ENCODE results near the gene JSRP1.

The JSRP1 gene

DNA sequence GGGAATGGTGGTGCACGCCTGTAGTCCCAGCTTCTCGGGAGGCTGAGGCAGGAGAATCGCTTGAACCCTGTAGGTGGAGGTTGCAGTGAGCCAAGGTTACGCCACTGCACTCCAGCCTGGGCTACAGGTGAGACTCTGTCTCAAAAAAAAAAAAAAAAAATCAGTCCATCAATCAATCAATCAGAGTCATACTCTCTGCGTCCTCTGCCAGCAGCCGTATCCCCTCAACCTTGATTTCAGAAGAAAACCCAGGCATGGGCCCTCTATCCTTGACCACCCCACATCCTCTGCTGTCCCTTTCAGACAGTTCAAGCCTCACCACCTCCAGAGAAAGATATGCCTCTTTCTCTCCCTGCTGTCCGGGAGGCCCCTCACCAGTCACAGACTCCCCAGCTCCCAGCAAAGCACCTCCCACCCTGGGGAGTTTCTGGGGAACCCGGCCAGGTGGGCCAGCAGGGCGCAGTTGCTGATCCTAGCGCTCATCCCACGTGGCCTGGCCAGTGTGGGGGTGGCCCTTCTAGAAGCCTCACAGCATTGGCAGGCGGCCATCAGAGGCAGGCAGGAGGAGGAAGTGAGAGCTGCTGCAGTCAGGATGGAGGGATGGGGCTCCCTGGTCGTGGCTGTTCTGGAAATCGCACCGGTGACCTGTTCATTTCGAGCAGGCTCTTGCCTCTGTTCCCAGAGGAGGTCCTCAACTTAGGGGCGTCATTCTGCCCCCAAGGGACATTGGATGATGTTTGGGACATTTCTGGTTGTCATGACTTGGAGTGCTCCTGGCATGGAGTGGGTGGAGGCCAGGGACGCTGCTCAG, 10.2 kb upstream of the JSRP1 start:
- peak; percentile 53 for DNase-seq

DNA sequence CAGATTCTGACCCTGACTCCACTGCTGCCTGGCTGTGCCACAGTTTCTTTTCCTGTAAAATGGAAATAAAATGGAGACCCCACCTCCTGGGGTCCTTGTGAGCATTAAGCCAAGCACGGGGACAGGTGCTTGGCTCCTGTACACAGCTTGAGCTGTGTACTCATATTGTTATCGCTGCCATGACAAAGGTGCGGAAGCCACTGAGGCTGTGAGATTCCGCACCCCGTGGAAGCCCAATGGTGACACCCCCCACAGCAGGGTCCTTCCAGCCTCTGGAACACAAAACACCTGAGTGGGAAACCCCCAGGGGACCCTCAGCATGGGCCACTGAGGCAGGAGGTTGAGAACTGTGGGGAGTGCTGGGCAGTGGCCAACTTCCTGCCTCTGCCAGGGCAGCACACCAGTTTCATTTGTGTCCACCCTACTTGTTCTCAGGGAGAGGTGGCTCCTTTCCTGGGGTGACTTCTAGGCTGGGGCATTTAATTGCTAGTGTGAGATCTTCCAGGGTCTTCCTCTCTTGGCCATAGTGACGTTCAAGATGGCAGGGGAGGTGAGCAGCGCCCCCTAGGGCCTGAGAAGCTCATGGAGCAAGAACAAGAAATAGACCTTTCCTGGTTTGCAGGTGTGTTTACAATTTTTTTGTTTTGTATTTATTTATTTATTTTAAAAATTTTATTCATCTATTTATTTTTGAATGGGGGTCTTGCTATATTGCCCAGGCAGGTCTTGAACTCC, 5.4 kb upstream of the JSRP1 start:
- DNase-seq = peak; percentile 75

DNA sequence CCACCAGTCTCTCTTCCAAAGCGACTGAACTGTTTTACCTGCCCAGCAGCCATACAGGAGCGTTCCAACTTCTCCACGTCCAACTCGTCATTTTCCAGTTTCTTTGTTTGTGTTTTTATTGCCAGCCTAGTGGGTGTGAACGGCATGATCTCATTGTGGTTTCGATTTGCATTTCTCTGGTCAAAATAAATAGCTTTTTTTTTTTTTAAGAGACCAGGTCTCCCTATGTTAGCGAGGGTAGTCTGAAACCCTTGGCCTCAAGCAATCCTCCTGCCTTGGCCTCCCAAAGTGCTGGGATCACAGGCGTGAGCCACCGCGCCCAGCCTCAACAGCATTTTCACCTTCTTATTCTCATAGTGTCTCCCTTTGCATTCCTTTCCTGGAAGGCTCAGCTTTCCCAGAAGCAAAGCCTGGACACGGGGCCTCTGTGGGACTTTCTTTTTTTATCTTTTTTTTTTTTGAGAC, 4.2 kb upstream of the JSRP1 start:
- no peak for DNase-seq

DNA sequence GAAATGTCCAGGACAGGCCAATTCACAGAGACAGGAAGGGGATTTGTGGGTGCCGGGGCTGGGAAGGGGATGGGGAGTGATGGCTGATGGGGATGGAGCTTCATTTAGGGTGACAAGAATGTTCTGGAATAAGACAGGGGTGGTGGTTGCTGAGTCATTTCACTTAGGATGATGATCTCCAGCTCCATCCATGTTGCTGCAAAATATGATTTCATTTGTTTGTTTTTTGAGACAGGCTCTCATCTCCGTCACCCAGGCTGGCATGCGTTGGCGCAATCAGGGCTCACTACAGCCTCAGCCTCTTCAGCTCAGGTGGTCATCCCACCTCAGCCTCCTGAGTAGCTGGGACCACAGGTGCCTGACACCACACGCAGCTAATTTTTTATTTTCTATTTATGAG, 3.1 kb upstream of the JSRP1 start:
- DNase-seq = no peak

DNA sequence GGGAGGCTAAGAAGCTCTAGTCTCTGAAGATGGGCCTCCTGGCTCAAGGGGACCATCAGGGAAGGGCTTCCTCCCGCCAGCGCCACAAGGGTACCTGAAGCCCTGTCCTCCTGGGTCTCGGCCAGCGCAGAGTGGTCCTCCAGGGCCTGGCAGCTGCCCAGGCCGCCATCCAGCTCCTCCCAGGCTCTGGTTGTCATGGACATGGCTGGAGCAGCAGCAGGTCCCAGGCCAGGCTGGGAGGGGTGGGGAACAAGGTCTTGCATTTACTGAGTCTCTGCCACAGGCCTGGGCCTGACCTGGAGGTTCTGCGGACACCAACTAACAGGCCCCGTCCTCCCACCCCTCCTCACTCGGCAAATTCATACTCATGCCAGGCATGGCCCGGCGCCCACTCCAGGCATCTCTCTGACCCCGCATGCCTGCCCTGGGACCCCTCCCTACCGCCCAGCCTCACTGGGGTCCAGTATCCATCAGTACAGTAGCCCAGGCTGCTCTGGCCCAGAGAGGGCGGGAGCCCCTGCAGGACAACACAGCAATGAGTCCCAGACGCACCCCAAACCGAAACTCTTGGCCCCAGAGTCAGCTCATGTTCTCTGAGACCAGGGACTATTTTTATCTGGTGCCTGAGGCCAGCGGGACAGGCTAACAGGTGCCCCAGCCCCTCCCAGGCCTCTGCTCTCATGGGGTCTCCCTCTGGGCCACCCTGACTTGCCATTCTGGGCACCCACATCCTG, 938 bp downstream of the JSRP1 start:
- no peak for DNase-seq

DNA sequence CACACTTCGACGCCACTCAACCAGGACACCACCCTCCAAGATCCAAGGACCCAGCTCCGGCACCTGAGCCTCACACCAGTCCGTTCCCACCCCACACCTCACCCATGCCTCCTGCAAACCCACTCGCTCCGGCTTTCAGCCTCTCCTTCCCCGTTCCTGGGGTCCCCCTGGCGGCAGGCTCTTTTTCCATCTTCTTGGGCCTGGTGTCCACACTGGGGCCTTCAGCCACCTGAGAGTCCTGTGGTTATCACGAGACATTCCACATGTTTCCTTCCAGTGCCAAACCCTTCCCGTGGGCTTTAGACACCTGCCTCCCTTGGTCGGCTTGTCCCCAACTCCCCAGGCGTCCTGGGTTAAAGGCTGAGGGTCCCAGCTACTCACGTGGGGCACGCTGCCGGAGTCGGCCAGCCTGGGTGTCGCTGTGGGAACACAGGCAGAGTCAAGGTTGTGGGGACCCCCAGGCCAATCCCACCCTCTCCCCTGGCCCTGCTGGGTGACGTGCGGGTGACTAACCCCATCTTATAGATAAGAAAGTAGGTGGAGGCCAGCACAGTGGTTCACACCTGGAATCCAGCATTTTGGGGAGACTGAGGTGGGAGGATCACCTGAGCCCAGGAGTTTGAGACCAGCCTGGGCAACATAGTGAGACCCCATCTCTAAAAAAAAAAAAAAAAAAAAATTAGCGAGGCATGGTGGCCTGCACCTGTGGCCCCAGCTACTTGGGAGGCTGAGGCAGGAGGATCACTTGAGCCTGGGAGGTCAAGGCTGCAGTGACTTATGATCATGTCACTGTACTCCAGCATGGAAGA, 1.9 kb downstream of the JSRP1 start:
- DNase-seq = no peak

DNA sequence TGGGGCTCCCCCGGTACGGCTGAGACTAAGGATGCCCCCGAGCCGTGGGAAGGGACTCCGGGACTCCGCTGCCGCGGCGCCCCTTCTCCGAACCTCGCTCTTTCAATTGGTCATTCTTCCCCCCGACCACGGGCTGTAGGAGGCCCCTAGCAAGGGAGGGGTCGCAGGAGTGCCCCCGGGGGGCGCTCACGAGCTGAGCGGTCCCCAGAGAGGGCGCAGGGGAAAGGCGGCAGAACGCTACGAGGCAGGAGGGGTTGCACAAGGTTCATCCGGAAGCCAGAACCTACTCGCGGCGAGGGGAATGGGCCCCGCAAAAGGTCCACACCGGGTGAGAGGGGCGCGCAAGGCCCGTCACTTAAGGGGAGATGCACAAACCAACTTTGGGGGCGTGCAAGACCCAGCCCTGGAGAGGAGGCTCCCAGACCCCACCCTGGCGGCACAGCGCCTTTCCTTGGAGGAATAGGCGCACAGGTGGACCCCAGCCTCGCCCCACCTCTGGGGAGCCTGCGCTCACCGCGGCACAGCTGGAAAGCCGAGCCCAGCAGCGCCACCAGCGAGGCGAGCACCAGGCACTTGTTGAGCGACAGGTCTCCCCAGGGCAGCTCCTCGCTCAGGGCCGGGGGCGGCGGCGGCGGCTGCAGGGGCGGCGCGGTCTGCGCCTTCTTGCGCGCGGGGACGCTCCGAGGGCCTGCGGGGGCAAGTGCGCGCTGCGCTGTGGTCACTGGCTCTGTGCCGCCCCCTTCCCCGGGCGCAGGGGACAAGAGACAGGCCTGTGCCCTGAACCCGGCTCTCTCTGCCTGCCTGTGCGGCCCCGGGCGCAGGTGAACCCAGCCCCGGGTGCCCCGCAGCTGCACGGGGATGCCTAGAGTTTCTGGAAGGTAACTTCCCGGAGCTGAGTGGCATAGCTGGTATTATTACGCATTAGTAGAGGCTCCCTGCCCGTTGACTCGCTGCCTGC, 2.8 kb downstream of the JSRP1 start:
- DNase-seq = peak; percentile 71

DNA sequence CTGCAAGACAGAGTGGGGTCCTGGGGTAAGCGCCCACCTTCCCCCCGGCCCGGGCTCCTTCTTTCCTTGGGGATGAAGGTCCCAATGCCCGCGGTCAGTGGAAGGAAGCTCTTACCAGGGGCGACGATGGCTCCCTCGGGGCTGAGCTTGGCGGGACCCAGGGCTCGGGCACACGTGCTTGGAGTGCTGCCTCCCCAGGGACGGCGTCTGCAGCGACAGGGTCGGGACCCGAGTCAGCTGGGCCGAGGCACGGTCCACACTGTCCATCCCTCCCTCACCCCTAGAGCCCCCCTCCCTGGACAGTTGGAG, 3.5 kb downstream of the JSRP1 start:
- no peak for DNase-seq

DNA sequence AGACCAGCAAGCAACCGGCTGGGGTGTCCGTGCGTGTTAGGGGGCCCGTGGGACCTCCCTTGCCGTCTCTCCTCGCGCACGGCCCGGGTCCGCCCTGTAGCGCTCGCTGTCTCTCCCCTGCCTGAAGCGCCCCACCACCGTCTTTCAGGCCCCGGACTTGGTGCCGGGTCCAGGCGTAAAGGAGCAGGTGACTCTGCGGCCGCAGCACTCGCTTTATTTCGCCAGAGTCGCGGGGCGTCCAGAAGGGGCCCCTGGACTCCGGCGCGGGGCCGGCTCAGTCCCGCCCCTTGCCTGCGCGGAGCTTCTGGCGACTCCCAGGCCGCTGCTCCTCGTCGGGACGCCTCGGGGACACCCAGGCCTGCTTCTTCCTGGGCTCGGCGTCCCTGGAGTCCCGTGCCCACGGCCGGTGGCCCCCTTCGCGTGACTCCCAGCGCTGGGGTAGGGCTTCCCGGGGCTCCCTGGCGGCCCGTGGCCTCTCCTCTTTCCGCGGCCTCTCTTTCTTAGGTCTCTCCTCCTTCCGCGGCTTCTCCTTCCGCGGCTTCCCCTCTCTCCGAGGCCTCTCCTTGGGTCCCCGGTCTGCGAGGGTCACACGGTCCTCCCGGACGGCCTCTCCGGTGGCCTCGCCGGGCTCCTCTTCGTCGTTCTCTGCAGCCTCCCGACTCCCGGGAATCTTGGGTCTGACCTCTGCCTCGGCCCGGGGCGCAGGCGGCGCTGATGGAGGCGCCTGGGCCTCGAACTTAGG, 4.0 kb downstream of the JSRP1 start:
- no peak for DNase-seq

DNA sequence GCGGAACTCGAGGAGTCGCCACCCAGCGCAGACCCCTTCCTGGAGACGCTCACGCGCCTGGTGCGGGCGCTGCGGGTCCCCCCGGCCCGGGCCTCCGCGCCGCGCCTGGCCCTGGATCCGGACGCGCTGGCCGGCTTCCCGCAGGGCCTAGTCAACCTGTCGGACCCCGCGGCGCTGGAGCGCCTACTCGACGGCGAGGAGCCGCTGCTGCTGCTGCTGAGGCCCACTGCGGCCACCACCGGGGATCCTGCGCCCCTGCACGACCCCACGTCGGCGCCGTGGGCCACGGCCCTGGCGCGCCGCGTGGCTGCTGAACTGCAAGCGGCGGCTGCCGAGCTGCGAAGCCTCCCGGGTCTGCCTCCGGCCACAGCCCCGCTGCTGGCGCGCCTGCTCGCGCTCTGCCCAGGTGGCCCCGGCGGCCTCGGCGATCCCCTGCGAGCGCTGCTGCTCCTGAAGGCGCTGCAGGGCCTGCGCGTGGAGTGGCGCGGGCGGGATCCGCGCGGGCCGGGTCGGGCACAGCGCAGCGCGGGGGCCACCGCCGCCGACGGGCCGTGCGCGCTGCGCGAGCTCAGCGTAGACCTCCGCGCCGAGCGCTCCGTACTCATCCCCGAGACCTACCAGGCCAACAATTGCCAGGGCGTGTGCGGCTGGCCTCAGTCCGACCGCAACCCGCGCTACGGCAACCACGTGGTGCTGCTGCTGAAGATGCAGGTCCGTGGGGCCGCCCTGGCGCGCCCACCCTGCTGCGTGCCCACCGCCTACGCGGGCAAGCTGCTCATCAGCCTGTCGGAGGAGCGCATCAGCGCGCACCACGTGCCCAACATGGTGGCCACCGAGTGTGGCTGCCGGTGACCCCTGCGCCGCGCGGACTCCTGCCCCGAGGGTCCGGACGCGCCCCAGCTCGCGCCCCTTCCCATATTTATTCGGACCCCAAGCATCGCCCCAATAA, 4.8 kb downstream of the JSRP1 start:
- DNase-seq = no peak

DNA sequence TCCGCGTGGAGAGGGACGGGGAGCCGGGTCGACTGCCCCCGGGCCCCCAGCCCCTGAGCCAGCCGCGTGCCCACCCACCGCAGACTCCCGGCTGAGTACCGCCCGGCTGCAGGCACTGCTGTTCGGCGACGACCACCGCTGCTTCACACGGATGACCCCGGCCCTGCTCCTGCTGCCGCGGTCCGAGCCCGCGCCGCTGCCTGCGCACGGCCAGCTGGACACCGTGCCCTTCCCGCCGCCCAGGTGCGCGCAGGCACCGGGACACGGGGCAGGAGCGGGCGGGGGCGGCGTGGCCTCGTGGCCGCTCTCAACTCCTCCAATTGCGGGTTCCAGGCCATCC, 5.5 kb downstream of the JSRP1 start:
- no peak for DNase-seq

DNA sequence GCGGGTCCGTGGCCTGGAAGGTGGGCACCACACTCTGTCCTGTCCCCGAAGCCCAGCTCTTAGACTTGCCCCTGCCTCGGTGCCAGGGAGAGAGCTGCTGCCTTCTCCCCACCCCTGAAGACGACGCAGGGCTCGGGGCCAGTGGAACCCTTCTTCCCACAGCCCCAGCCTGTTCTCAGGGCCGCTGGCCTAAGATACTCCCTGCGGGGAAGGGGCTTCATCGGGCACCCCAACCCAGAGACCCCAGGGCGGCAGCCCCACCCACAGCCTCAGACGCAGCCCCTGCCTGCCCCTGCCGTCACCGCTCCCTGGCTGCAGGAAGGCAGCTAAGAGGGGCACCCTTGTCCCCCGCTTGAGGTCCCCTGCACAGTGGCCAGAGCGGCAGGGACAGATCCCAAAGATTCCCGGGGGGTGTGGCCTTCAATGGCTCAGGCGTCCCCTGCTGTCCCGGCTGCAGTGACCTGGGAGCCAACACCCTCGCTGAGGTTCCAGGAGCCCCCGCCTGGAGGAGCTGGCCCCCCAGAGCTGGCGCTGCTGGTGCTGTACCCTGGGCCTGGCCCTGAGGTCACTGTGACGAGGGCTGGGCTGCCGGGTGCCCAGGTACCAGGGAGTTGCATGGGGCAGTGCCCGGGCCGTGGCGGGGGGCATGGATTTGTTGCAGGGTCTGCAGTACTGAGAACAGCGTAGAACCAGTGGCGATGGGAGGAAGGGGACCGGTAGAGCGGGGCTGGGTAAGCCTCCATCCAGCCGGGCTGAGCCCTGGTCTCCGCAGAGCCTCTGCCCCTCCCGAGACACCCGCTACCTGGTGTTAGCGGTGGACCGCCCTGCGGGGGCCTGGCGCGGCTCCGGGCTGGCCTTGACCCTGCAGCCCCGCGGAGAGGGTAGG, 6.1 kb downstream of the JSRP1 start:
- DNase-seq = no peak

DNA sequence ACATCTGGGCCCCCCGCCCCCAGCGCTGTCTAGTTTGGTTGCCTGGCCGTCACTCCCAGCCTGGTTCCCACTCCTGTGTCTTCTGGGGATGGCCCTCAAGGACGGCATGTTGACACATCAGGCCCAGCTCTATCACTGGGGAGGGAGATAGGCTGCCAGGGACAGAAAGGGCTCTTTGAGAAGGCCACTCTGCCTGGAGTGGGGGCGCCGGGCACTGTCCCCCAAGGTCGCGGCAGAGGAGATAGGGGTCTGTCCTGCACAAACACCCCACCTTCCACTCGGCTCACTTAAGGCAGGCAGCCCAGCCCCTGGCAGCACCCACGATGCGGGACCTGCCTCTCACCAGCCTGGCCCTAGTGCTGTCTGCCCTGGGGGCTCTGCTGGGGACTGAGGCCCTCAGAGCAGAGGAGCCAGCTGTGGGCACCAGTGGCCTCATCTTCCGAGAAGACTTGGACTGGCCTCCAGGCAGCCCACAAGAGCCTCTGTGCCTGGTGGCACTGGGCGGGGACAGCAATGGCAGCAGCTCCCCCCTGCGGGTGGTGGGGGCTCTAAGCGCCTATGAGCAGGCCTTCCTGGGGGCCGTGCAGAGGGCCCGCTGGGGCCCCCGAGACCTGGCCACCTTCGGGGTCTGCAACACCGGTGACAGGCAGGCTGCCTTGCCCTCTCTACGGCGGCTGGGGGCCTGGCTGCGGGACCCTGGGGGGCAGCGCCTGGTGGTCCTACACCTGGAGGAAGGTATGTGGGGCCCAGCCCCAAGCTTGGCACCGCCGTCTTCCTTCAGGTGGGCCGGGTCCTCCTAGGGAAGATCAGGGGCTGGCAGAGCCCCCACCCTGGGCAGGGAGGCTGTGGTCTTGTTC, 7.0 kb downstream of the JSRP1 start, which contains the start of gene AMH:
AMH (plus strand) TSS at position 314 of the 857 bp plus-strand sequence; CDS start at position 324, 10 bp downstream.
- DNase-seq = no peak

DNA sequence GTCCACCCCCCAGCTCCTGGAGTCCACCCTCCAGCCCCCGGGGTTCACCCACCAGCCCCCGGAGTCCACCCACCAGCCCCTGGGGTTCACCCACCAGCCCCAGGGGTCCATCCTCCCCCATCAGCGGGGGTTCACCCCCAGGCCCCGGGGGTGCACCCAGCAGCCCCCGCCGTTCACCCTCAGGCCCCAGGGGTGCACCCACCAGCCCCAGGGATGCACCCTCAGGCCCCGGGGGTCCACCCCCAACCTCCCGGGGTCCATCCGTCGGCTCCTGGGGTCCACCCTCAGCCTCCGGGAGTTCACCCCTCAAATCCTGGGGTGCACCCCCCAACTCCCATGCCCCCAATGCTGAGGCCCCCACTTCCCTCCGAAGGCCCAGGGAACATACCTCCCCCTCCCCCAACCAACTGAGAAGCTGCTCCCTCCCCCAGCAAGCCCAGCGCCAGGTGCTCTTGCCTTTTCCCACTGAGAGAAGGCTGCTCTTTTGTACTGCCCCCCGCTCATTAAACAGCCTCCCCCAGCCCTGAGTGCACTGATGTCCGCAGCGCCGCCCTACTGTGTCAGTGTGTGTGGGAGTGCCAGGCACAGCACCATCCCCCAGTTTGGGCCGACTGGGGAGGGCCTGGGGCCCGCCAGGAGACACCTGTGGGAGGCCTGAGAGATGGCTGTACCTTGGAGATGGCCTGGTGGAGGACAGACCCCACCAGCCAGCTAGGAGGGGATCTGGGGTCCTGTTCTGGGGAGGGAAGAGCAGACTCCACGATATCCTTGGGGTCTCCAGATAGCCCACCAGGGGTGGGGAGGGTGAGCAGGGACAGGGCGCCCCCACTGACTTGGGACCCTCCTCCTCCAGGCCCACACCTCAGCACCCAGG, 7.8 kb downstream of the JSRP1 start:
- no peak for DNase-seq

DNA sequence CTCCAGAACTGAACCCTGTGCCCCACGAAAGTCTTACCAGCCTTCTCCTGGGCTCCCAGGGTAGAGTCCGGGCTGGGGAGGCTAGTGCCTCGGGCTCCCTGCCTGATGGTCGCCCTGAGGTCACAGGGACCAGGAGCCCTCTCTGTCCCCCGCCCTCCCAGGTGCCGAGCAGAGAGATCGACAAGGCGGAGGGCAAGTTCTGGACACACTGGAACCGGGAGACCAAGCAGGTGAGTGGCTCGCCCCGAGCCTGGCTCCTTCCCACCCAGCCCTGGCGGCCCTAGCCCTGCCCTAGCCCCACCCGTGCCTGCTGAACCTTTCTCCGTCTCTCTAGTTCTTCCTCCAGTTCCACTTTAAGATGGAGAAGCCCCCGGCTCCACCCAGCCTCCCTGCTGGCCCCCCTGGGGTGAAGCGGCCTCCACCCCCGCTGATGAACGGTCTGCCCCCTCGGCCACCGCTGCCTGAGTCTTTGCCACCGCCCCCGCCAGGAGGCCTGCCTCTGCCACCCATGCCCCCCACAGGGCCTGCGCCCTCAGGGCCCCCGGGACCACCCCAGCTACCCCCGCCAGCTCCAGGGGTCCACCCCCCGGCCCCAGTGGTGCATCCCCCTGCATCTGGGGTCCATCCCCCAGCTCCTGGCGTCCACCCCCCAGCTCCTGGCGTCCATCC, 8.7 kb downstream of the JSRP1 start:
- DNase-seq = no peak

DNA sequence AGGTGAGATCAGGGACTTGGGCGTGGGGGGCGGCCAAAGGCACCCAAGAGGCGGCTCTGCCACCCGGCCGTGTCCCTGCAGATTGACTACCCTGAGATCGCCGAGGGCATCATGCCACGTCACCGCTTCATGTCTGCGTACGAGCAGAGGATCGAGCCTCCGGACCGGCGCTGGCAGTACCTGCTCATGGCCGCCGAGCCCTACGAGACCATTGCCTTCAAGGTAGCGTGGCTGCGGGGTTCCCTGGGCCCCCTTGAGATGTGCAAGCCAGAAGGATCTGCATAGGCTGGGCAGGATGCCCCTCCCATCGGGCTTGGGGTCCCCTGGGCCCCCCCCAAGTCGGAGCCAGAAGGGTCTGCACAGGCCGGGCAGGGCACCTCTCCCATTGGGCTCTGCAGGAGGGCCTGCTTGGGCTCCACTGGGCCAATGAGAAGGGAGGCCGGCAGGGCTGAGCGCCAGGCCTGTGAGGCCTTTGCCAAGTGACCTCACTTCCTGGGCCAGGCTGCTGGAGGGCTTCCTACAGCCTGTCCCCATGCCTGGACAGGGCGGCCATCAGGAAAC, 9.3 kb downstream of the JSRP1 start:
- no peak for DNase-seq

All from CD4-positive, alpha-beta T cell treated with Interleukin-6 for 4 hours (primary cell).